GM19395 (cell line): ENCODE results near the gene C8G.

ENCODE experiments used
- ATAC-seq: cut with Tn5 transposase; IDR thresholded peaks from one replicate; pipeline ENCODE4 v1.9.1; 2021; ENCODE audit warnings: mild to moderate bottlenecking, moderate library complexity; ENCODE audit not compliant: unreplicated experiment

The C8G gene

GRCh38 chr9:136952876-136953770 is 8.1 kb downstream of the C8G start:
- no peak for ATAC-seq

- no peak for ATAC-seq
These were observed 8.8 kb downstream of the C8G start for GRCh38 chr9:136953771-136954269.

DNA sequence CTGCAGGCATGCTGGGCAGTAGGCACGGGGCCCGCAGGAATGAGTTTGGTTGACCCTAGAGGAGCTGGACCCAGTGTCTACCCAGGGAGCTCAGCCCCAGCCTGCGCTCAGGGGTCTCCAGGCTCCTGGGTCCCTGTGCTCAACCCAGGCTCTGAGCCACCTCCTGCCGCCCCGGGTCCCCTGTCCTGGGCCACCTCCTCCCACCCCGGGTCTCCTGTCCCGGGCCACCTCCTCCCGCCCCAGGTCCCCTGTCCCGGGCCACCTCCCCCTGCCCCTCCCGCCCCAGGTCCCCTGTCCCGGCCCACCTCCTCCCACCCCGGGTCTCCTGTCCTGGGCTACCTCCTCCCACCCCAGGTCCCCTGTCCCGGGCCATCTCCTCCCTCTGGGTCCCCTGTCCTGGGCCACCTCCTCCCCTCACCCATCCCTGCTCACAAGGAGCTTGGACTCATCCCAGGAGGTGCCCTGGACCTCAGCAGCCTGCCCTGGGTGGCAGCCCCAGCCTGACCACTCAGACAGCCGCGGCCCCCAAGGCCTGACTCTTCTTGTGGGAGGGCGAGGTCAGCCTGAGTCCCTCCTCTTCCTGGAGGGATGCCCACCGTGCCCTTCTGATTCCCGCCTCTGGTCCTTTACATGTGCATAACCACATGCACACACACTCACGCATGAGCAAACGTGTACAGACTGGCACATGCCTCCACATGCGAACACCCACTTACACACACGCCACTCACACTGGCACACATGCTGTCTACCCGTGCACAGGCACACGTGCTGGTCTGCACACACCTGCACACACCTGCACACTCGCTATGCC is 9.4 kb downstream of the C8G start:
- no peak for ATAC-seq

GRCh38 chr9:136955202-136955942 is 10.3 kb downstream of the C8G start:
- ATAC-seq, result no peak

DNA sequence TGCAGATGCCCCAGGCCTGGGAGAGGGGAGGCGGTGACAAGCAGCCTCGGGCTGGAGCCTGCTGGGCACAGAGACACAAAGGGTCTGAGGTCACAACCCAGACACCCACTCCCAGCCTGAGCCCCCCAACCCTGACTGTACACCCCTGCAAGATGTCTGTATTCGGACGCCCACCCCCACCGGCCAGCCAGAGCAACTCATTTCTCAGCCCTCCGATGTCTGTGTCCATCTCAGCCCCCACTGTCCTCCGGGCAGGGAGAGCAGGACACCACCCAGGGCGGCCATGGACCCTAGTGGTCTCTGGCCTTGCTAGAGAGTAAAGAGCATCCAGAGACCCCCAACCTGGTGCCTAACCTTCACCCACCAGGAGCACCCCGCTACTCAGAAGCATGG is 10.9 kb downstream of the C8G start:
- ATAC-seq, result no peak

DNA sequence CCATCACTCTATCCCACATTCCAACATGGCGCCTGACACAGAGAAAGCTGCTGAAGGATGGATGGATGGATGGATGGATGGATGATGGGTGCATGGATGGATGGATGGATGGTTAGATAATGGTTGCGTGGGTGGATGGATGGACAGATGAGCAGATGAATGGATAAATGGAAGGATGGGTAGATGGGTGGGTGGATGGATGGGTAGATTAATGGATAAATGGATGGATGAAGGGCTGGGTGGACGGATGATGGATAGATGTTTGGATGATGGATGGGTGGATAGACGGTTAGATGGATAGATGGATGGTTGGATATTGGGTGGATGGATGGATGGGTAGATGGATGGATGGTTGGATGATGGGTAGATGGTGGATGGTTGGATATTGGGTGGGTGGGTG is 11.6 kb downstream of the C8G start:
- ATAC-seq, result no peak

DNA sequence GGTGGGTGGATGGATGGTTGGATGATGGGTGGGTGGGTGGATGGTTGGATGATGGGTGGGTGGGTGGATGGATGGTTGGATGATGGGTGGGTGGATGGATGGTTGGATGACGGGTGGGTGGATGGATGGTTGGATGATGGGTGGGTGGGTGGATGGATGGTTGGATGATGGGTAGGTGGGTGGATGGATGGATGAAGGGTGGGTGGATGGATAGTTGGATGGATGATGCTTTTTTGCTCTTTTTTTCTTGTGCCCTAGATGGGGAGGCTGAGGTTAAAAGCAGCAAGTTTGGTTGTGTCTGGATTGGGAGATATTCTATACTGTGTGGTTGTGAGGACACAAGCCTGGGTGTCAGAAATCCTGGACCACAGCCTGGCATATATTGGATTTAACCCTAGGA is 12.4 kb downstream of the C8G start:
- ATAC-seq, result no peak

DNA sequence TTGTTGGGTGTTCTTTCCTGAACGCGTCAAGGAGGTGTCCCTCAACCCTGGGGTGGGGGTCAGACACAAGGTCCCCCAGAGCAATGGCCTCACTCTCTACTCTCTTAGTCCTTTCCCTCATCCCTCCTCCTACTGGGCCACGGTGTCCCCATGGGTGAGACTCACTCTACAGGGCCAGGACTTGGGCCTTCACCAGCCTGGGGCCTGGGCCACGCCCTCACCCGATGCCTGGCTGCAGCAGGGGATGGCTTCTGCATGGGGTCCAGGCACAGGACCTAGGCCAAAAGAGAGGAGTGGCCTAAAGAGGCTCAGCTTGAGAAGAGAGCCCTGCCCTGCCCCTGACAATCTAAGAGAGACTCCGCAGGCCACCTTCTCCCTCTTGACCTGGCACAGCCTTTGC is 12.9 kb downstream of the C8G start:
- ATAC-seq, result no peak

DNA sequence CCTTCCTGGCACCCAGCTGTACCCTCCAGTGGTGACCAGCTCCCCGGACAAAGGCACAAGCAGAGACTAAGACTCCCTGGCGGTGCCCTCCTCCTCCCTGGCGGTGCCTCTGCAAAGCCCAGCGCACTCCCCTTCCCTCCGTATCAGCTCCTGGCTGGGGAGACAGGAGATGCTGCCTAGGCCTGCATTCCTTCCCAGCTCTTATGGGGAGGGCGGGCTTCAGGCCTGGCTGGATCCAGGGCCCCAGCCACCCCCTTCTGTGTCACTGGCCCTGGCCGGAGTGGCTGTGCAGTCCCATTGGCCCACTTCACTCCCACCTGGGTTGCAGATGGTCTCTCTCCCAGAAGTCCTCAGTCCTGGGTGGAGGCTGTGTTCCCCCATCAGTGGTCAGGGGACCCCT is 13.4 kb downstream of the C8G start:
- no peak for ATAC-seq

DNA sequence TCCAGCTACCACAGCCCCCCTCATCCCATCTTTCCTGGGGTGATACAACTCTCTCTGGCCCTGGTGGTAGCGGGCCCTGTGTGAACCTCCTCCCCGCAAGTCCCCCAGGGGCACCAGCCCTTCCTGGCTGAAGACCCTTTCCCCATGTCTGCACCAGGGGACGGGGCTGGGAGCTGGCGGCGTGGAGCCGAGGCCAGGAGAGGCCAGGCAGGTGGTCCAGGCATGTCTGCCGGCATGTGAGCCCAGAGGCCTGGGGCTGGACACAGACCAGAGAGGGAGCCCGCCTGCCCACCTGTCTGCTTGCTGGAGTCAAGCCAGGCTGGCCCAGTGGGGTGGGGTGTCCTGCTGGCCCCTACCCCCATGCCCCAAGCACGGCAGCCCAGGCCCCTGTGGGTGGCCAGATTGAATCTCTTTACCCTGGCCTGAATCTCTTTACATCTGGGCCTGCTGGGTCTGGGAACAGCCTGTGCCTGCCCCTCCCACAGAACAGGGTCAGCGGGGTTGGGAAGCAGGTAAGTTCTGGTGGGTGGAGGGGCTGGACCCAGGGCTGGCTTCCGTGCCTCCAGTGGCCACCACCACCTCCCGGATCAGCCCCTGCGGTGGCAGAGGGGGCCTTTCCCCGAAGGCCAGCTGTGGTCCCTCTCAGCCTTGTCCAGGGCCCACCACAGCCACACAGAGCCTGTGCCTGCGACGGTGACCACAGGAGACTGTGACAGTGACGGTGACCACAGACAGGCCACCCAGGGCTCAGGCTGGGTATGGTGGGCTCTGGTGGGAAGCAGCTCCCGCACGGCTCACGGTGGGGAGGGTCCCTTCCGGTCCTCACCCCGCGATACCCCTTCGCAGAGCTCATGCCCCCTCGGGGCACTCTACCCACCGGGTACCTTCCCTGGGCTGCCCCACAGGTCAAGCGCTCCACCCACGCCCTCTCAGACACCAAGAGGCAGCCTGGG is 14.1 kb downstream of the C8G start:
- ATAC-seq, result no peak

- no peak for ATAC-seq
These were observed 15.3 kb downstream of the C8G start for GRCh38 chr9:136960212-136960937.

DNA sequence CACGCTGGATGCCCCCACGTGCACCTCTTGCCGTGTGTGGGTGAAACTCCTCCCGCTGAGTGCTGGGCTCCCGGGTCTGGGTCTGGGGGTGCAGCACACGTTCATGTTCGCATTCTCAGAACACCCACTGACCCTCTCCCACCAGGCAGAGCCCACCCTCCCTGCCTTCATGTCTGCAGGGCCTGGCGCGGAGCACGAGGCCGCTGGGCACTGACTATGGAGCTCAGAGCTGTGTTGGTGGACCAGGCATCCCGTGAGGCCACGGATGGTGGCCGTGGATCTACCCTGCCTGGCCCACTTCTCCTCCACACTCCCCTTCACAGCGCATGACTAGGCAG is 15.9 kb downstream of the C8G start:
- ATAC-seq, result no peak

DNA sequence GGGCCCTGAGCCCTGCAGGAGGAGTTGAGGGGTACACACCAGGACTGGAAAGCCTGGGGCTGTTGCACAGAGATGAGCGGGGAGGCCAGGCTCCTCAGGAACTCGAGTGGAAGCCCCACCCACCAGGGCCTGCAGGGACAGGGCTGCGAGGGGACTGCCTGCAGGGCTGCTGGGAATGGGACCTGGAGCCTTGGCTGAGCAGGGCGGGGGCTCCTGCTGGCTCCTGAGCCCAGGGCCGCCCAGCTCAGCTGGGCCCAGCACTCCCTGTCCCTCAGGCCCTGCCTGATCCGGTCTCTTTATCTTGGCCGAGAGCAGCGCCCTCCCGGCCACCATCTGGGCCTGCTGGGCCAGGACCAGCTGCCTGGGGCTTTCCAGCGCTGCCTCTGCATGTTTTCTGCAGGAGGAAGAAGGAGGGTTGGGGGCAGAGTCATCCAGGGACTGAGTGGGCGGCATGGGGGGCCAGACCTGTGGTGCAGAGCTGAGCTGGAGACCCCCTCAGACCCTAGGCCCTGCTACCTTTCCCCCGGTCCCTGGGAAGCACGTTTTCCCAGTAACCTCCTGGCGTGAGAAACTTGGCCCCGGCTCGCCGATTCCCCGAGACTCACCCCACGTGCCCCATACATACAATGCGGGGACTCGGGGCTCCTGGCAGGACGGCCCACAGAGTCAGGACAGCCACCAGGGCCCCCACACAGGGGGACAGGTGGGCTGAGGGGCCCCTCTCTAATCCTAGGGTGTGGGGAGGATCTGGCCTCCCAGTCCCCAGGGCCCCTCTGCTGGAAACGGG is 16.4 kb downstream of the C8G start:
- no peak for ATAC-seq

DNA sequence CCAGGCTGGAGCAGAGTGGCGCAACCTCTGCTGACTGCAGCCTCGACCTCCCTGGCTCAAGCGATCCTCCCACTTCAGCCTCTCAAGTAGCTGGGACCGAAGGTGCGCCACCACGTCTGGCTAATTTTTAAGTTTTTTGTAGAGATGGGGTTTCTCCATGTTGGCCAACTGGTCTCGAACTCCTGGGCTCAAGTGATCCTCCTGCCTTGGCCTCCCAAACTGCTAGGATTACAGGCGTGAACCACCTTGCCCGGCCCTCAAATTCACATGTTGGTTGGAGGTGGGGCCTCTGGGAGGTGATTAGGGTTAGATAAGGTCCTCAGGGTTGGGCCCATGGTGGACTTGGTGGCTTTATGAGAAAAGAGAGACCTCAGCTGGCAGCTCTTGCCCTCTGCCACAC is 17.1 kb downstream of the C8G start:
- no peak for ATAC-seq

- ATAC-seq, result no peak
These were observed 17.7 kb downstream of the C8G start for GRCh38 chr9:136962701-136963248.

GRCh38 chr9:136963341-136963740 is 18.3 kb downstream of the C8G start:
- ATAC-seq, result no peak

DNA sequence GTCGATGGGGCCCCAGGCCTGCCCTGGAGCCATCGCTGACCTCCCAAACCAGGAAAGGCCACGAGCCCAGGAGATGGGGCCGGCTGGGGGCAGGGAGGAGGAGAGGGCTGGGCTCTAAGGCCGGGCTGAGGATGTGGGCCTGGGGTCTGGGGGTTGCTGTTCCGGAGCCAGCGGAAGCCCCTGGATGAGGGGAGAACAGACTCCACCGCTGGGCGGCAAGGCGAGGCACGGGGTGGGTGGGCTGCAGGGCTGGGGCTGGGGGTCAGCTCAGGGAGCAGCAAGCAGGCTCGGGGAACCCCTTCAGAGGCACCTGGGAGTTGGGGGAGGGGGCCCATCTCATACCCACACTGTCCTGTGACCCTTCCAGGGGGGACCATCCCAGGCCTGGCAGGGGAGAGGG is 18.7 kb downstream of the C8G start:
- no peak for ATAC-seq

DNA sequence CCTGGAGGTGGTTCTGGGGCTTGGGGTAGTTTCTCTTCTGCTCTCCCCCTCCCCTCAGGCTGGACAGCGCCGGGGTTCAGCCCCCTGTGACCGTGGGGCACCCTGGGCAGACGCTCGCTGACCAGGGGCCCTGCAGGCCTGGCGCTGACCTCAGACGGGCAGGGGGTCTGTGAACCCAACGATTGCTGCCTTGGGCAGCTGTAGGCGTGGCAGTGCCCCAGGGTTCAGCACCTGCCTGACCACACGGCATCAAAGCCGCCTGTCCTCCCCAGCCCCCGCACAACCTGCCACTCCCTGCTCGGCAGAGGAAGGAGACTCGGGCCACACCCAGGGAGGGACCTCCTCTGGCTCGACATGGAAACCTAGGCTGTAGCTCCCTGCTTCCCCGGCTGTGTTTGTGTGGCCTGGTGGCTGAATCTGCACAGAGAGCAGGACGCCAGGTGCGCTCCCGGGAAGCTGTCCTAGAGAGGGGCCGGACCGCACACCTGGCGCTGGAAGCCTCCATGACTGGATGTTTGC is 19.2 kb downstream of the C8G start:
- ATAC-seq, result no peak
